HG03039 (cell line): ENCODE measurements around the gene GIPC2.

Experiments
- ATAC-seq: cut with Tn5 transposase; IDR thresholded peaks from one replicate; pipeline ENCODE4 v1.9.1; 2021; ENCODE audit warnings: mild to moderate bottlenecking, moderate library complexity; ENCODE audit not compliant: unreplicated experiment

Gene GIPC2

DNA sequence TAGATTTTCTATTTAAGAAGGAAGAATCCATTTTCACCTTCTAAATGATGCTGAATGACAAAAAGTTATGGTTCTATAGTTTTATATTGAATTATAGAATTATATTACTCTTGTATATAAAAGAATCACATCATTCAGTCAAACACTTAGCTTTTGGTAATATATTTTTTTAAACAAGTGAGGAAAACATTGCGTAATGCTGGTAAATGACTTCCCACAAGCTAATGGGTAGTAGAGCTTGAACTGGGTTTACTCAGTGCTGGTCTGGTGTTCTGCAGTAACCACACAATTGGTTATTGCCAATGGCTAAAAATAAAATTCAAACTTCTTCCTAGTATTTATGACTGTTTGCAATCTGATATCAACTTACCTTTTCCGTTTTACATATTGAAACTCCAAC is 10.6 kb upstream of the GIPC2 start:
- ATAC-seq, result no peak

DNA sequence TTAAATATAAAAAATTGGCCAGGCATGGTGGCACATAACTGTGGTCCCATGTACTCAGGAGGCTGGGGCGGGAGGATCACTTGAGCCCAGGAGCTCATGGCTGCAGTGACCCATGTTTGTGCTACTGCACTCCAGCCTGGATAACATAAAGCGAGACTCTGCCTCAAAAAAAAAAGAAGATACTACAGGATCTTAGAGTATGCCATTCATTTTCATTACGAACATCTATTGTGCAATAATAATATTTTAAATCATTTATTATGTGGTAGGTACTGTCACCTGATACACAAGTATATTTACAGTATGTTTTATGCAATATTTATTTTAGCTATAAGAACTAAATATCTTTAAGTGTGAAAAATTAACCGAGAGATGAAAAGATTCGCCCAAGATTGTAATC is 9.3 kb upstream of the GIPC2 start:
- ATAC-seq, result no peak

DNA sequence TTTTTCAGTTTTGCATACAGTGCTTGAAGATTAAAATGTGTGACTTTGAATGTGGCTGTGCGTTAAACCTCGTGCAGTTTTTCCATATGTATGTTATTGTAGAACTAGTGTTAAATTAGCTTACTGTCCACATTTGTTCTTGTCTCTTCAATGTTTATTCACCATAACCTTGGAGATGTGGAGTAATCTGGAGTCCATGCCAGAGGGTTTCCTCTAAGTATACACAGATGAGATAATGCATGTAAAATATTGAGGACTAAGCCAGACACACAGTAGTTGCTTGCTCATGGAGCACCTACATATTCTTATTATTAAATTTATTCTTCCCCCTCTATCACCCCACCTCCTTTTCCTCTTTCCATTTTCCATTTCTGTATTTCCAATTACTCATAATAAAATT is 7.7 kb upstream of the GIPC2 start:
- ATAC-seq, result no peak

GRCh38 chr1:78038491-78038939 is 7.3 kb upstream of the GIPC2 start:
- ATAC-seq, result no peak

- no peak for ATAC-seq
These were observed 5.2 kb upstream of the GIPC2 start for GRCh38 chr1:78040484-78041089.

DNA sequence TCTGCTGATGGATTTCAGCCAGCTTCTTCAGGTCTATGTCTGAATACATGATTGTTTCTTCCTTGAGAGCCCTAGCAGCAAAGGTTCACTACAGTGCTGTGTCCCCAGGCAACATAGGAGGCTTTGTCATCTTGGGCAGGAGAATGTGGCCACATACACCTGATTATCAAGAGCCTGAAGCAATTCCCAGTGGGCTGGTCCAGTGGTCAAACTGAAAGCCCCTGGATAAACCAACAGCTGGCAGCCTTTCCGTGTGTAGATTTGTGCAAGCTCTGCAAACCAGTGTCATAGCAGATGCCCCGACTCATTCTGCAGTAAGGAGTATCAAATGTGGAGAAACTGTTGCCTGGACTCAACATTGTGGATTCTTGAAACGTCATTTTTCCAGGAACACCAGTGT is 2.3 kb upstream of the GIPC2 start:
- ATAC-seq, result no peak

- no peak for ATAC-seq
These were observed 787 bp upstream of the GIPC2 start for GRCh38 chr1:78044796-78045562.

- ATAC-seq, result no peak
These were observed 222 bp upstream of the GIPC2 start for GRCh38 chr1:78045563-78045925.

- ATAC-seq, result no peak
These were observed 1.3 kb downstream of the GIPC2 start for GRCh38 chr1:78047106-78047505.

- no peak for ATAC-seq
These were observed 1.9 kb downstream of the GIPC2 start for GRCh38 chr1:78047631-78048030.

DNA sequence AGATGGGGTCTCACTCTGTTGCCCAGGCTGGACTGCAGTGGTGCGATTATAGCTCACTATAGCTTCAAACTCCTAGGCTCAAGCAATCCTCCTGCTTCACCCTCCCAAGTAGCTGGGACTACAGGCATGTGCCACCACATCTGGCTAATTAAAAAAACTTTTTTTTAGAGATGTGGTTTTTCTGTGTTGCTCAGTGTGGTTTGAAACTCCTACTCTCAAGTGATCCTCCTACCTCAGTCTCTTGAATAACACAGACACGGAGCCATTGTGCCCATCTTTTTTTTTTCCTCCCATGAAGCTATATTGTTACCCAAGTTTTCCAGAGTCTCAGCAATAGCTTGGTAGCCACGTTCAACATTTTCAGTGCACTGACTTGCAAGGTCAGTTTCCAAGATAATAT is 2.7 kb downstream of the GIPC2 start:
- ATAC-seq, result no peak

- no peak for ATAC-seq
These were observed 3.6 kb downstream of the GIPC2 start for GRCh38 chr1:78049396-78049795.

DNA sequence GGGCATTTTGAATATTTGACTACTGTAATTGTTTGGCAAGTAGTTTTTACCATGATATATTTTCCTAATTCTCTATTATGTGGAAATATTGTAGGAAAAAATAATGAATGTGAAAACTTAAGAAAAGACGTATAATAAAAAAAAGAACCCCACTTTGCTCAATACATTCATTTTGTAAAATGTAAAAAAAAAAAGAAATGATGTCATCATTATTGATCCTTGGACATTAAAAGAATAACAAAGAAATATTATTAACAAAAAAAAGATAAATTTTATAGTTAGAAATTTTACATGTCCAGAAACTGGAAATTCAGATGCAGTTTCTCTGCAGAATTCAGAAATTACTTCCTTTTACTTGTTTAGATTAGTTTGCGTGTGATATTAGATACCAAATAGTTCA is 5.2 kb downstream of the GIPC2 start:
- ATAC-seq, result no peak

- ATAC-seq, result no peak
These were observed 7.1 kb downstream of the GIPC2 start for GRCh38 chr1:78052685-78053405.

GRCh38 chr1:78053498-78053897 is 7.7 kb downstream of the GIPC2 start:
- ATAC-seq, result no peak

GRCh38 chr1:78054559-78054958 is 8.8 kb downstream of the GIPC2 start:
- ATAC-seq, result no peak

DNA sequence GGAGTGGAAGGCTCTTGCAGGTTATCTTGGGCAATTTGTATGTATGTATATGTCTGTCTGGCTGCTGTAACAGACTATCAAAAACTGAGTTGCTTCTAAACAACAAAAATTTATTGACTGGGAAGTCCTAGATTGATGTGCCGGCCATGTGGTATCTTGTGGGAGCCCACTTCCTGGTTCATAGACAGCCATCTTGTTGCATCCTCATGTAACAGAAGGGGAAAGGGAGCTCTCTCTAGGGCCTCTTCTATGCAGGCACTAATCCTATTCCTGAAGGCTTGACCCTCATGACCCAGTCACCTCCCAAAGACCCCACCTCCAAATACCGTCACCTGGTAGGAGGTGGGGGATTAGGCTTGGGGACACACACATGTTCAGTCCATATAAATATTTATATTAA is 9.2 kb downstream of the GIPC2 start:
- no peak for ATAC-seq

GRCh38 chr1:78055565-78056132 is 9.9 kb downstream of the GIPC2 start:
- ATAC-seq, result no peak

GRCh38 chr1:78058670-78059069 is 12.9 kb downstream of the GIPC2 start:
- ATAC-seq, result no peak

DNA sequence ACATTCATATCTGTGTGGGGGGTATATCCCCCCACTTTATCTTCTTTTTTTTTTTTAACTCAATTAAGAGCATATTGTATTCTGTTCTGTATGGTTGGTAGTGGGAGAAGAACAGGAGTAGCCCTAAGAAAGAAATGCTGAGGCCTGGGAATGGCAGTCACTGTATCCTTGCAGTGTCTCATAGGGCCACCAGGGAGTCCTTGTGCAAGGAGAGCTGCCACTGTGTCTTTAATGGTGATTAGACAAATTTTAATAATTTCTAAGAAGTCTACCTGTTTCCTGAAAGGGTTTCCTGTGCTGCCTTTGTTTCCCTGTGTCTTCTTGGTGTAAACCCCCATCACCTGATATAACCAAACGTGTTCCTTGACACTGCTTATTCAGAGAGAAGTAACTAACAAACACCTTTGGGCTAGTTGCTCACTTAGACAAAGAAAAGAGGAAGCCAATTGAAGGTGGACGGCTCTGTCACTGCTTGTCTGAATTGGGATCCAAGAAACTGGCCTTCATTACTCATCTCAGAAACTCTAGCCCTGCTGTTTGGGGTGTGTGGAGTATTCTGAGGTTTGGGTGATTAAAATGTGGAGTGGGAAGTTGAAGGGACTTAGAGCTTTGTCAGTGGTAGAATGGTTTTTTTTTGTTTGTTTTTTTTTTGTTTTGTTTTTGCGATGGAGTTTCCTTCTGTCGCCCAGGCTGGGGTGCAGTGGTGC is 15.2 kb downstream of the GIPC2 start:
- peak; percentile 97 for ATAC-seq

DNA sequence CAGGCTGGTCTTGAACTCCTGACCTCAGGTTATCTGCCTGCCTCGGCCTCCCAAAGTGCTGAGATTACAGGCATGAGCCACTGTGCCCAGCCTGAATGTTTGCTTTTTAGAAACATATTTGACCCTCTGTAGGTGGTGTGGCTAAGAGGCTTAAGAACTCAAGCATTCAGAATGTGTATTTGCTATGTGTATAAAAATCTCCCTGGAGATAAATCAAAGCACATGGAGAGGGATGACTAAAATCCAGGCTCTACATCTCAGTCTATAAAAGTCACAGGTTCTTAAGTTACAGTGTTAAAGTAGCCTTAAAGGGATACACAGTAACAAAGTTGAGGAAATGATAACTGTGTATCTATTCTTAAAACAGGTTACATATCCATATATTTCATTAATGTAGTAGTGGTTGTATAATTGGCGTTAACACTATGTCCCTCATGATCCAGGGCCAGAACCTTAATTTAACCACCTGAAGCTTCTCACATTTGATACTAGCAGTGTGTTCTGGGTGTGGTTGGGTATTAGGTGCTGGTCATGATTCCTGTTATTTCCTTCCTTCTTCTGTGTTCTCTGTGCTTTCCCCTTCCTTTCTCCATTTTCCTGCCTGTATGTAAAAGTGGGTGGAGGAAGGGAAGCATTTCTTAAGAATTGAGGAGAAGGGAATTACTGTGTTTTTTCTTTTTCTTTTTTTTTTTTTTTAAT is 16.2 kb downstream of the GIPC2 start:
- ATAC-seq, result no peak
